GM19025 (cell line): ENCODE measurements around the gene PLA2G6.
"Not testable (repeated sequence)": the region's sequence is repeated elsewhere in the genome, so short reads cannot be mapped to it uniquely, and the experiment has no call there.

Experiments
- ATAC-seq: cut with Tn5 transposase; IDR thresholded peaks from one replicate; pipeline ENCODE4 v1.9.1; 2021; ENCODE audit warnings: mild to moderate bottlenecking, low read depth, moderate library complexity; ENCODE audit not compliant: unreplicated experiment

PLA2G6 gene

GRCh38 chr22:38193580-38193979 lies 11.9 kb upstream of the PLA2G6 start:
- no peak for ATAC-seq

GRCh38 chr22:38192475-38192863 lies 10.8 kb upstream of the PLA2G6 start:
- ATAC-seq = no peak

- no peak for ATAC-seq
These were observed 10.3 kb upstream of the PLA2G6 start for GRCh38 chr22:38191731-38192474.

- ATAC-seq = no peak
These were observed 9.4 kb upstream of the PLA2G6 start for GRCh38 chr22:38191055-38191454.

- no peak for ATAC-seq
These were observed 9.0 kb upstream of the PLA2G6 start for GRCh38 chr22:38190581-38190980.

- no peak for ATAC-seq
These were observed 7.5 kb upstream of the PLA2G6 start for GRCh38 chr22:38189104-38189503.

GRCh38 chr22:38187413-38188212 lies 6.0 kb upstream of the PLA2G6 start:
- no peak for ATAC-seq

GRCh38 chr22:38186429-38186828 lies 4.8 kb upstream of the PLA2G6 start:
- no peak for ATAC-seq

GRCh38 chr22:38184788-38185187 lies 3.2 kb upstream of the PLA2G6 start:
- ATAC-seq = no peak

- no peak for ATAC-seq
These were observed 683 bp downstream of the PLA2G6 start for GRCh38 chr22:38180841-38181452.

- not testable (repeated sequence) for ATAC-seq
These were observed 3.1 kb downstream of the PLA2G6 start for GRCh38 chr22:38178605-38178937.

- no peak for ATAC-seq
These were observed 3.6 kb downstream of the PLA2G6 start for GRCh38 chr22:38177926-38178604.

- ATAC-seq = not testable (repeated sequence)
These were observed 4.1 kb downstream of the PLA2G6 start for GRCh38 chr22:38177571-38177925.

- no peak for ATAC-seq
These were observed 4.6 kb downstream of the PLA2G6 start for GRCh38 chr22:38177044-38177443.

GRCh38 chr22:38176170-38176741 lies 5.4 kb downstream of the PLA2G6 start:
- no peak for ATAC-seq

GRCh38 chr22:38175206-38176118 lies 6.2 kb downstream of the PLA2G6 start:
- ATAC-seq = no peak

GRCh38 chr22:38174626-38175025 lies 7.0 kb downstream of the PLA2G6 start:
- no peak for ATAC-seq

- ATAC-seq = no peak
These were observed 8.1 kb downstream of the PLA2G6 start for GRCh38 chr22:38173641-38173906.

GRCh38 chr22:38172832-38173640 lies 8.6 kb downstream of the PLA2G6 start:
- ATAC-seq = no peak
